Stimulated activated CD4-positive, alpha-beta T cell treated with anti-CD3 and anti-CD28 coated beads, Interleukin-2, amount 100 ng/mL, for 48 hours (primary cell): ENCODE measurements around the gene EIF4EBP3.

Experiments used
- DNase-seq, 2 donors: peaks; one replicate each; pipeline ENCODE4 v3.0.0-alpha.2; 2020

EIF4EBP3 gene

GRCh38 chr5:140547508-140548299 is at the start of gene EIF4EBP3:
EIF4EBP3 (plus strand) TSS chr5:140547662; CDS start chr5:140547738, 76 bp downstream.
- DNase-seq: peak; percentile 78 to 81

- DNase-seq: no peak
These were observed 49.6 kb upstream of the EIF4EBP3 start for GRCh38 chr5:140497897-140498296.

- no peak for DNase-seq
These were observed 48.9 kb upstream of the EIF4EBP3 start for GRCh38 chr5:140498591-140498990.

GRCh38 chr5:140502834-140503233 is 44.6 kb upstream of the EIF4EBP3 start:
- no peak for DNase-seq

DNA sequence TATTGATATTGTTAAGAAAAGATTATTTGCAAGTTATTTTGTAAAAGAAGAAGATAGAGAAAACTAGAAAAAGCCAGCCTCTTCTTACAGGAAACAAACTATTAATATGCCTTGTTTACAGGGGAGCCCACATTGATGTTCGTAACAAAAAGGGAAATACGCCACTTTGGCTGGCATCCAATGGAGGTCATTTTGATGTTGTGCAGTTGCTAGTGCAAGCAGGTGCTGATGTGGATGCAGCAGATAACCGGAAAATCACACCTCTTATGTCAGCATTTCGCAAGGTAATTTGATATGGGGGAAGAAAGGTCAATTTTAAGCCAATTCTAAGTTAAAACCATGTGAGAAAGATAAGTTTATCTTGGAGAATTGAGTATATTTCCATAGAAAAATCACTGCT is 37.6 kb upstream of the EIF4EBP3 start:
- DNase-seq: no peak

GRCh38 chr5:140513124-140513523 is 34.3 kb upstream of the EIF4EBP3 start:
- DNase-seq: no peak

GRCh38 chr5:140524003-140524402 is 23.5 kb upstream of the EIF4EBP3 start:
- DNase-seq: no peak

GRCh38 chr5:140540227-140540626 is 7.2 kb upstream of the EIF4EBP3 start:
- DNase-seq: no peak

DNA sequence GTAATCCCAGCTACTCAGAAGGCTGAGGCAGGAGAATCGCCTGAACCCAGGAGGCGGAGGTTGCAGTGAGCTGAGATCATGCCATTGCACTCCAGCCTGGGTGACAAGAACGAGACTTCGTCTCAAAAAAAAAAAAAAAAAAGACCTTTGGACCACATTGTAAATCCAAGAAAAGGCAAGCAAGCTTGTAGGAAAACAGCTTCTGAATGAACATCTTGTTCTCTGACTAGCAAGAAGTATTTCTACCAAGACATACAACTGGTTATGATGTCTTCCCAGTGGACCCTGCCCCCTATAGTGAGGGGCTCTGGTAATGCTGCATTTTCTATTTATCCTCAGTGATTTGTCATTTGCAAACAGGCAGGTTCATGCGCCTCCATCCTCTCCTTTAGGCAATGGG is 4.5 kb upstream of the EIF4EBP3 start:
- no peak for DNase-seq

- DNase-seq: no peak
These were observed 2.5 kb upstream of the EIF4EBP3 start for GRCh38 chr5:140544986-140545385.

GRCh38 chr5:140545606-140546005 is 1.9 kb upstream of the EIF4EBP3 start:
- no peak for DNase-seq

DNA sequence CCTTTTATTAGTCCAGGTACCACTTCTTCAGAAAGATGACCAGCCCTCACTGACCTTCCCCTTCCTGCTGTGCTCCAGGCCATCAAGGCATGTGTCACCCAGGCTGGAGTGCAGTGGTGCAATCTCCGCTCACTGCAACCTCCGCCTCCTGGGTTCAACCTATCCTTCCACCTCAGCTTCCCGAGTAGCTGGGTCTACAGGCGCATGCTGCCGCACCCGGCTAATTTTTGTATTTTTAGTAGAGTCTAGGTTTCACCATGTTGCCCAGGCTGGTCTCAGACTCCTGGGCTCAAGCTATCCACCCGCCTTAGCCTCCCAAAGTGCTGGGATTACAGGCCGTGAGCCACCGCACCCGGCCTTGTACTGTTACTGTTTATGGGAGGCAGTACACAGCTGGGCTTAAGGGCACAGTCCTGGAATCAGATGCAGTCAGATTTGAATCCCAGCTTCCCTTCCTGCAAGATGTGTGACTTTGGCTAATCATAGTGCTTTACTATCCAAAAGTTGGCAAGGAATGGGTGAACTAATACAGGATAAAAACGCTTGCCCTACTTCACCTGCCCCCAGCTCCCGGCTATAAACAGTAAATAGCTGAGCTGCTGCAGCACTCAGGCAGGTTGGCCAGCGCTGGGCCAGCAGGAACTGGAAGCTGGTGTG is 483 bp upstream of the EIF4EBP3 start:
- DNase-seq: no peak

DNA sequence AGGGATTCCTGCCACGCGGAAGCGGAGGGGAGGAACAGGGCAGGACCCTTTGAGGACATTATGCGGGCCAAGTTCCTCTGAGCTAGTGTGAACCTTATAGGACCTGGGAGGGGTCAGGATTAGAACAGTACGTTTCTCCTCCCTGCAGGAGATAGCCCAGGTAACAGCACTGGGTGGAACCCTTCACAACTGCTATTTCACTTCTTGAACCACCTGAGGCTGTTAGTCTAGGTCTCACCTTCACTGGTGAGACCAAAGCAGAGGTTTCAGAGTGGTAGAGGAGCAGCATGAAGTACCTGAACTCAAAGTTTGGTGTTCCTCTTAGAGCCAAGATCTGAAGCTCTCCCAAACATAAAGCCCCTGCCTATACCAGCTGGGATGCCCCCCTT is 832 bp downstream of the EIF4EBP3 start:
- no peak for DNase-seq

- DNase-seq: no peak
These were observed 1.3 kb downstream of the EIF4EBP3 start for GRCh38 chr5:140548791-140549190.

- DNase-seq: no peak
These were observed 2.0 kb downstream of the EIF4EBP3 start for GRCh38 chr5:140549237-140550144.

DNA sequence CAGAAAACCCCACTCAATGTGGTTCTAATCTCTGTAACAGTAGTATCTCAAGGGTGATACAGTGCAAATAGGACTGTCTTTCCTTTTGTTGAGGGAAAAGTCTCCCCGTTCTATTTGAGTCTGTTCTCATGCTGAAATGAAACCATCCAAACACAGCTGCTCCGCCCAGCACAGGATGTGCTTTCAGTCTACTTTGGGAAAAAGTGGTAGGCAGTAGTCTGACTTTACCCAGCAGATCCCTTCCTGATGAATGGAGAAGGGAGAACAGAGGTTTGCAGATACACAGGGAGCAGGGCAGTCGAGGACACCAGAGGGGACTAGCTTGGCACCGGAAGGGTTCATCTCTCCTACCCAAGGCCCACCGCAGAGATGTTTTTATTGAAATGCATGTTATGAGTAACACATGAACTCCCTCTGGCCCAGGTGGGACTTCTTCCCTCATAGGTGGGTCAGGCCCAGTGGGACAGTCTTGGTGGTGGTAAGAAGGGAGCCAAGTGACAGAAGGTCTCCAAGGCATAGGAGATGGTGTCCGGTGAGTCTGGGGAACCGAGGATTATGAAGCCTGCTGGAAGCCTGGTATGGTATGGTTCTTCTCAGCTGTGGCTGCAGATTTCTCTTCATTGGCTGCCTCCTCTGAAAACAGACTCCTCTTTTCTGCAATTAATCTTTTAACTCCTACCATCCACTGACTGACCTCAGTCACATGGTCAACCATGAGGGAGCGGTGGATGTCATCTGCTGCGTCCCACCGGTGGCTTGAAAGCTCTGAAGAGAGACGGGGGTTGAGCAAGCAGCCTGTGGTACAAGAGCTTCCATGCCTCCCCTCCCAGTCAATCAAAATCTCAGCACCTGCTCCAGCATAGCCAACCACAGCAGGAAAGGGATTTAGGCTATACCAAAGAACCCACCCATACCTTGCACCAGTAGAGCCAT is 3.0 kb downstream of the EIF4EBP3 start:
- no peak for DNase-seq

GRCh38 chr5:140551872-140552271 is 4.4 kb downstream of the EIF4EBP3 start:
- no peak for DNase-seq

DNA sequence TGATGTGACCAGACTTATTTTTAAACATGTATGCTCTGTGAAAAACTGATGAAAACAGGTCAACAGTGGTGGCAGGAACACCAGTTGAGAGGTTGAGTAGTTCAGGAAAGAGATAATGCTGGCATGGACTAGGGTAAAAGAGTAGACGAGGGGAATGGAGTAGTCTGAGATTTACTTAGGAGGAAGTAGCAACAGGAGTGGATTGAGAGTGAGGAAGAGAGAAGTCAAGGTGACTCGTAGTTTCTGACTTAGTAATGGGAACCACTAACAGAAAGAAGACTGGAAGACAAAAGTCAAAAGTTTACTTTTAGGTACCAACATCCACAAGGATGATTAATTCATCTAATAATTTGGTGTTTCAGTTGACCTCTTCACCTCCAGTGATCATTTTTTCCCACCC is 6.2 kb downstream of the EIF4EBP3 start:
- no peak for DNase-seq

- no peak for DNase-seq
These were observed 7.0 kb downstream of the EIF4EBP3 start for GRCh38 chr5:140554454-140554853.

DNA sequence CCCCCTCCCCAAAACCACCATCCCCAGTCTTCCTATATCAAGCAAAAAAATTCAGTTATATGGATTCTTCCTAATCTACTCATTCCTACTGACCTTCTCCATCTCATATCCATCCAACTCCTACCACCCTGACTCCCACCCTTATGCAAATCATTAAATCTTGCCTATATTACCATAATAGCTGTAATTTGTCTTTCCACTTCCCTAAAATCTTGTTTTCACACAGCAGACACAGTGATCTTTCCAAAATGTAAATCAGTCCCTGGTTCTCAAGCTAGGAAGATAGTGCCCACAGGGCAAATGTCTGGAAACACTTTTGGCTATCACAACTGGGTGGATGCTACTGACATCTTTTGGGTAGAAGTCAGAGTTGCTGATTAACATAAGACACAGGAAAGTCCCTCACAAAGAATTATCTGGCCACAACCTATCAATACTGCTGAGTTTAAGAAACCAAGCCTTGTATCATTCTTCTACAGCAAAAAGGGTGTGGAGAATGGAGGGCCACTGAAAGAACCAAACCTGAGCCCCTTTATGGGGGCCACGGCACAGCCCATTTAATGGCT is 8.4 kb downstream of the EIF4EBP3 start:
- DNase-seq: no peak

GRCh38 chr5:140556438-140556837 is 9.0 kb downstream of the EIF4EBP3 start:
- DNase-seq: no peak
